ENCODE data around the gene FBLN7. TPM values are rescaled to one million over a fixed set of nuclear protein-coding genes. Genes with fewer than 3 reads are reported as not detected.

The FBLN7 gene
- total RNA-seq, 1 donor from 2014 or later, result under 0.01 TPM

DNA sequence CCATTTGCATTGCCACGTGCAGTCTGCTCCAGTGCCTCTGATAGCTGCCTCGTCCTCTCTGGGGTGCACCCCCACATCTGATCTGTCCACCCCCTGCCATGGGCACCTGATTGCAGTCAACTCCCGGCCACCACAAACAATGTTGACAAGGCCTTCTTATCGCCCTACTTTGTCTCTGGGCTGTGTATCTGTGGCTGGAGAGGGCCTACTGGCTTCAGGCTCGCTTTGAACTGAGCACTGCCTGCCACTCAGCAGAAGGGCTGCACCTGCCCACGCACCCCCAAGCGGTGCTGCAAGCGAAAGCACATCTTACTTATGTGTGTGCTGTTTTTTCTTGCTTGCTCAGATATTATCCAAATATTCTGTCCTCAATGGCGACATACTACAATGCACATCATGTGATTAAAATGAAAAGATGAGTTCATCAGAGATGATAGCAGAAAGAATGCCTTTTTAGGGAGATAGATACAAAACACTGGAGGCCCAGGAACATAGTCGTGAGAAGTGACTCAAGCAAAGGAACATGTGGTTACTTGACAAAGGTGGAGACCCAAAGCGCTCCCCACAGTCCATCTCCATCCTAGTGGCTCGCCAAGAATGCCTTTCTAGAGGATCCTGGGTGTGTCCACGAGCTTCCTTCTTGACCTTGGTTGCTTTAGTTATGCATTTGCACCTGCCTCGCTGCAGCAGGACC lies 28.8 kb downstream of the FBLN7 start:
- Histone ChIP-seq H3K36me3 (ENCODE audit: control insufficient read depth, insufficient read depth, low read length) (no peaks in the 10 kb centered on the region), H3K4me3 (ENCODE audit: low read depth, low read length) (no peak overlapping the region), H3K27me3 (ENCODE audit: control insufficient read depth, insufficient read depth, low read length) (no peaks in the 10 kb centered on the region)
- FAIRE-seq, result no peak
- DNase-seq (ENCODE audit: low read depth), result peak; percentile 12
- TF ChIP-seq, protein P1, sequence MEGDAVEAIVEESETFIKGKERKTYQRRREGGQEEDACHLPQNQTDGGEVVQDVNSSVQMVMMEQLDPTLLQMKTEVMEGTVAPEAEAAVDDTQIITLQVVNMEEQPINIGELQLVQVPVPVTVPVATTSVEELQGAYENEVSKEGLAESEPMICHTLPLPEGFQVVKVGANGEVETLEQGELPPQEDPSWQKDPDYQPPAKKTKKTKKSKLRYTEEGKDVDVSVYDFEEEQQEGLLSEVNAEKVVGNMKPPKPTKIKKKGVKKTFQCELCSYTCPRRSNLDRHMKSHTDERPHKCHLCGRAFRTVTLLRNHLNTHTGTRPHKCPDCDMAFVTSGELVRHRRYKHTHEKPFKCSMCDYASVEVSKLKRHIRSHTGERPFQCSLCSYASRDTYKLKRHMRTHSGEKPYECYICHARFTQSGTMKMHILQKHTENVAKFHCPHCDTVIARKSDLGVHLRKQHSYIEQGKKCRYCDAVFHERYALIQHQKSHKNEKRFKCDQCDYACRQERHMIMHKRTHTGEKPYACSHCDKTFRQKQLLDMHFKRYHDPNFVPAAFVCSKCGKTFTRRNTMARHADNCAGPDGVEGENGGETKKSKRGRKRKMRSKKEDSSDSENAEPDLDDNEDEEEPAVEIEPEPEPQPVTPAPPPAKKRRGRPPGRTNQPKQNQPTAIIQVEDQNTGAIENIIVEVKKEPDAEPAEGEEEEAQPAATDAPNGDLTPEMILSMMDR (IDR thresholded peaks at IDR 0.05; ENCODE audit: insufficient read depth, low read length, severe bottlenecking), result no peak

DNA sequence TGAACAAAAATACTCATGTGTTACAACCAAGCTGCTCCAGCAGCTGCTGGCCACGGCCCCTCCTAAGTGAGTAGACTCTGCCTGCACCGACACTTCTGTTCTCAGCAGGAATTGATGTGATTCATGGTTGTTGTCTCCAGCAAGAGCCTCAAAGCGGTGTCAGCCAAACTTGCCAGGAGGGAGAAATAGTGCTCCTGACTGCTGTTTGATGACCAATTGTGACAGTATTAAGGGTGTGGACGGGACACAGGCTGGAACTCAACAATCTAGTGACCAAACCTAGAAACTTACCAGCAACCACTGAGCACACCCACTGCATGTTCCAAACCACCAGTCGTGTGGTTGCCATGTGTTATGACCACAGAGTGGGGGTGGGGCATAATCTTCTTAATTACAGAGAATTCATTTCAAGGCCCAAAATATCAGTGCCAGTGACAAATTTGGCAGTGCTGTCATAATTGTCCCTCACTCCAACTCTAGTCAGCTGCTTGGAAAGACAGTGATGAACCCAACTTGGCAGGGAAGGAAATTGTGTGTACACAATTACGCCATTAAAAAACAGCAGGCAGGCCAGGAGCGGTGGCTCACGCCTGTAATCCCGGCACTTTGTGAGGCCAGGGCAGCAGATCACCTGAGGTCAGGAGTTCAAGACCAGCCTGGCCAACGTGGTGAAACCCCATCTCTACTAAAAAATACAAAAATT lies 30.4 kb downstream of the FBLN7 start:
- Histone ChIP-seq H3K36me3 (ENCODE audit: control insufficient read depth, insufficient read depth, low read length) (no peaks in the 10 kb centered on the region), H3K4me3 (ENCODE audit: low read depth, low read length) (no peak overlapping the region), H3K27me3 (ENCODE audit: control insufficient read depth, insufficient read depth, low read length) (no peaks in the 10 kb centered on the region)
- DNase-seq (ENCODE audit: low read depth), result peak; percentile 16
- FAIRE-seq, result no peak
- TF ChIP-seq, protein P1 (IDR thresholded peaks at IDR 0.05; ENCODE audit: insufficient read depth, low read length, severe bottlenecking), result no peak

DNA sequence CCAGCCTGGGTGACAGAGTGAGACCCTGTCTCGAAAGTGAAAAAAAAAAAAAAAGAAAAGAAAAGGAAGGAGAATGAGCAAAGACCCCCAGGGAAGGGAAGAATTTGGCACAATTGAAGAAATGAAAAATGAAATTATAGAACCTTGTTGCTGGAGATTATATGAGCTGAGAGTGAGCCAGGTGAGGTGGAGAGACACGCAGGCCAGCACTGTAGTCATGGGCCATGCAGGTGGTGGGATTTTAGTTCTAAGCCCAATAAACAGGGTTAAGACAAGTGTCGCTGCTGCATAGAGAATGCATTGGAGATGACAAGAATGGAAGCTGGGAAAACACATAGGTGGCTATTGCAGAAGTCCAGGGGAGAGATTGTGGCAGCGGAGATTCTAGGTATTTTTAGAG lies 32.3 kb downstream of the FBLN7 start:
- Histone ChIP-seq H3K36me3 (ENCODE audit: control insufficient read depth, insufficient read depth, low read length) (no peaks in the 10 kb centered on the region), H3K4me3 (ENCODE audit: low read depth, low read length) (no peak overlapping the region), H3K27me3 (ENCODE audit: control insufficient read depth, insufficient read depth, low read length) (no peaks in the 10 kb centered on the region)
- DNase-seq (ENCODE audit: low read depth) (no peak), FAIRE-seq (no peak)
- TF ChIP-seq, protein P1 (IDR thresholded peaks at IDR 0.05; ENCODE audit: insufficient read depth, low read length, severe bottlenecking), result no peak

DNA sequence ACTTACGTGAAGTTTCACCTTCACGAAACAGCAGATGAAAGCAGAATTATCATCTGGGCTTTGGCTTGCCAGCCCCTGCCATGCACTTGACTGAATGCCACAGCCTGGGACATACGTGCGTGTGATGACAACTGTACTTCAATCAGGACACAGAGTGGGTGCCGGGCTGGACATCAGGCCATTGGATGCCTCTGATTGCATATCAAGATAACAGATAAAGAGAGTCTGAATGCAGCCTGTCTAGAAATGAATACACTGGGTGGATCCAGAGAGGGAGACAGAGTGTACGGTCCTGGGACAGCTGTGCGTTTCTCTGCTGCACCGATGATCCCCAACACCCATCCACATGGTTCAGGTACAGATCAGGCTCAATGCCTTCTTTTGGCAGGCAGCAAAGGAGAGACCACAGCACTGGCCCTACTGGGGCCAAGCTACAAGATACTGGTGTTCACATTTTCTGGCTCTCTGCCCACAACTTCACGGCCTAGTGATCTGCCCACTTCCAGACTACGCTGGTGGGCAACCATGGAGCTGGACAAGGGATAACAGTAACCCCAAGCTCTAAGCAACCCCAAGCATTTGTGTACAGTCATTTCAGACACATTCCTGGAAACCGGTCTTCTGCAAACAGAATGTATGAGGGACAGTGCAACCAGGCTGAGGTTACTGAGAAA lies 35.6 kb downstream of the FBLN7 start:
- FAIRE-seq, result no peak
- Histone ChIP-seq H3K36me3 (ENCODE audit: control insufficient read depth, insufficient read depth, low read length) (no peaks in the 10 kb centered on the region), H3K27me3 (ENCODE audit: control insufficient read depth, insufficient read depth, low read length) (peaks cover 1% of the 10 kb centered on the region), H3K4me3 (ENCODE audit: low read depth, low read length) (no peak overlapping the region)
- TF ChIP-seq, protein P1 (IDR thresholded peaks at IDR 0.05; ENCODE audit: insufficient read depth, low read length, severe bottlenecking), result no peak
- DNase-seq (ENCODE audit: low read depth), result no peak

DNA sequence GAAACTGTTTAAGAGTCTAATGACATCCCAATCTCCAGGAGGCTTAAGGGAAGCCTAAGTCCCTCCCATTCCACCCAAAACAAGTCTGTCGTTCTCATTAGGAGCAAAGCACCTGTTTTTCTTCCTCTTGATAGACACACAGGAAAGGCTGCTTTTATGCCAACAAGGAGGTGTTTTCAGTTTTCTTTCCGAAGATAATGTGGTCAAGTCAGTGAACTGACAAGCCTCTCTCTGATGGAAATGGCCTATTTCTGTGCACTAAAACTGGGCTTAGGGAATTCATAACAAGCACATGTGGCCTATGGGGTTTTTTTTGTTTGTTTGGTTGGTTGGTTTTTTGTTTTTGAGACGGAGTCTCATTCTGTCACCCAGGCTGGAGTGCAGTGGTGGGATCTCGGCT lies 36.2 kb downstream of the FBLN7 start:
- Histone ChIP-seq H3K27me3 (ENCODE audit: control insufficient read depth, insufficient read depth, low read length) (peaks cover 1% of the 10 kb centered on the region), H3K4me3 (ENCODE audit: low read depth, low read length) (no peak overlapping the region), H3K36me3 (ENCODE audit: control insufficient read depth, insufficient read depth, low read length) (no peaks in the 10 kb centered on the region)
- FAIRE-seq, result no peak
- TF ChIP-seq, protein P1 (IDR thresholded peaks at IDR 0.05; ENCODE audit: insufficient read depth, low read length, severe bottlenecking), result no peak
- DNase-seq (ENCODE audit: low read depth), result no peak

All from bronchial epithelial cell (primary cell).